Colonic mucosa (tissue), 4 donors: ENCODE data around the gene TSPAN4. TPM values are rescaled to one million over a fixed set of nuclear protein-coding genes. Genes with fewer than 3 reads are reported as not detected.

ENCODE experiments used
- DNase-seq: peaks from one replicate; pipeline ENCODE4 v3.0.0-alpha.2; 2020
- H3K27ac ChIP-seq: fragments of 200-600 bp; one replicate; pipeline ENCODE4 v1.8.0; 2021
- H3K27me3 ChIP-seq: fragments of 200-600 bp; one replicate; pipeline ENCODE4 v1.8.0; 2021
- H3K36me3 ChIP-seq: fragments of 200-600 bp; one replicate; pipeline ENCODE4 v1.8.0; 2021
- H3K4me1 ChIP-seq: fragments of 200-600 bp; one replicate; pipeline ENCODE4 v1.8.0; 2021; ENCODE audit warnings: mild to moderate bottlenecking
- H3K4me3 ChIP-seq: fragments of 200-600 bp; one replicate; pipeline ENCODE4 v1.8.0; 2021
- H3K9ac ChIP-seq, 2 donors: one replicate each; pipeline ENCODE4 v1.7.0; 2013; ENCODE audit warnings: control low read depth in 2 of 2, low read depth in 2 of 2, low read length in 2 of 2
- H3K9me3 ChIP-seq: fragments of 200-600 bp; one replicate; pipeline ENCODE4 v1.8.0; 2021
- CTCF ChIP-seq: fragments of 200-600 bp; IDR thresholded peaks from one replicate; pipeline ENCODE4 v1.8.0; 2022; ENCODE audit warnings: antibody characterized with exemption, mild to moderate bottlenecking
- intact Hi-C: fragments of 100-400 bp; cut with DNase I; formaldehyde crosslinking; loops from one replicate; pipeline ENCODE4 v1.14.1; 2022
- total RNA-seq, 2 donors: library from RNA; stranded (reverse); fragmentation: NEBNext Ultra II Directional in 1 of 2; extraction: Animal tissue kit (Norgen Biotek cat#: 25700) in 1 of 2; gene quantifications; one replicate each; pipeline ENCODE4 v1.2.1, GENCODE V29; 2021
- donor health status: healthy.
- donor health status: DM: no; HTN: no; CAD: no.
- donor health status: DM: no; HTN: no; CAD: no.

The TSPAN4 gene
- total RNA-seq, 2 donors from 2014 or later, result 12.1 to 12.7 TPM

DNA sequence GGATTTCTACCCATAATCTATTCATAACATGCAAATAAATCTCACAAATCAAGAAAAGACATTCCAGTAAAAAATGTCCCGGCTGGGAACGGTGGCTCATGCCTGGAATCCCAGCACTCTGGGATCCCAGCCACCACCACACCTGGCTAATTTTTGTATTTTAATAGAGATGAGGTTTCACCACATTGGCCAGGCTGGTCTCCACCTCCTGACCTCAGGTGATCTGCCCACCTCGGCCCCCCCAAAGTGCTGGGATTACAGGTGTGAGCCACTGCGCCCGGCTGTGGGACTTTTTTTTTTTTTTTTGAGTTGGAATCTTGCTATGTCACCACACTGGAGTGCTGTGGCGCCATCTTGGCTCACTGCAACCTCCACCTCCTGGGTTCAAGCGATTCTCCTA, 63.3 kb downstream of the TSPAN4 start:
- H3K4me1 ChIP-seq, result no peaks in the 10 kb centered on the region
- intact Hi-C loops, result no loop called here
- TF ChIP-seq CTCF, result no peak
- H3K4me3 ChIP-seq, result no peak overlapping the region
- no peaks in the 10 kb centered on the region for H3K27me3 ChIP-seq
- H3K9ac ChIP-seq, result no peak overlapping the region
- H3K36me3 ChIP-seq, result peaks cover 1% of the 10 kb centered on the region
- no peak for DNase-seq
- H3K27ac ChIP-seq, result no peak overlapping the region
- H3K9me3 ChIP-seq, result no peaks in the 10 kb centered on the region

GRCh38 chr11:907668-908067, 65.0 kb downstream of the TSPAN4 start:
- Histone ChIP-seq H3K27me3 (no peaks in the 10 kb centered on the region), H3K36me3 (no peaks in the 10 kb centered on the region), H3K4me3 (no peak overlapping the region), H3K27ac (no peak overlapping the region), H3K9me3 (no peaks in the 10 kb centered on the region), H3K4me1 (no peaks in the 10 kb centered on the region), H3K9ac (no peak overlapping the region)
- intact Hi-C loops, result no loop called here
- no peak for TF ChIP-seq CTCF
- no peak for DNase-seq

GRCh38 chr11:908273-908672, 65.6 kb downstream of the TSPAN4 start:
- Histone ChIP-seq H3K9me3 (no peaks in the 10 kb centered on the region), H3K27me3 (no peaks in the 10 kb centered on the region), H3K4me1 (no peaks in the 10 kb centered on the region), H3K9ac (no peak overlapping the region), H3K27ac (no peak overlapping the region), H3K4me3 (no peak overlapping the region), H3K36me3 (no peaks in the 10 kb centered on the region)
- TF ChIP-seq CTCF, result no peak
- DNase-seq, result no peak
- intact Hi-C loops, result no loop called here

GRCh38 chr11:909406-909805, 66.8 kb downstream of the TSPAN4 start:
- DNase-seq, result no peak
- no peak overlapping the region for H3K9ac ChIP-seq
- H3K27me3 ChIP-seq, result no peaks in the 10 kb centered on the region
- intact Hi-C loops, result no loop called here
- no peaks in the 10 kb centered on the region for H3K4me1 ChIP-seq
- H3K4me3 ChIP-seq, result no peak overlapping the region
- TF ChIP-seq CTCF, result no peak
- H3K27ac ChIP-seq, result no peak overlapping the region
- H3K36me3 ChIP-seq, result no peaks in the 10 kb centered on the region
- H3K9me3 ChIP-seq, result no peaks in the 10 kb centered on the region

GRCh38 chr11:910044-910588, 67.5 kb downstream of the TSPAN4 start:
- intact Hi-C loops, result no loop called here
- peak overlapping the region; percentile 75 for H3K4me3 ChIP-seq
- H3K27me3 ChIP-seq, result no peaks in the 10 kb centered on the region
- no peaks in the 10 kb centered on the region for H3K9me3 ChIP-seq
- DNase-seq, result no peak
- H3K9ac ChIP-seq, result peak overlapping the region; percentile 84 to 90
- no peaks in the 10 kb centered on the region for H3K36me3 ChIP-seq
- peak overlapping the region; percentile 44 for H3K27ac ChIP-seq
- no peaks in the 10 kb centered on the region for H3K4me1 ChIP-seq
- no peak for TF ChIP-seq CTCF
